ENCODE data around the gene MRPL55. TPM values are rescaled to one million over a fixed set of nuclear protein-coding genes. Genes with fewer than 3 reads are reported as not detected.
A peak's percentile ranks its signal among the peaks of the same experiment; 100 is the strongest.
"Not testable (repeated sequence)": the region's sequence is repeated elsewhere in the genome, so short reads cannot be mapped to it uniquely, and the experiment has no call there.

Gene MRPL55
- total RNA-seq, 5 donors from 2014 or later (not counting 1 experiment from before 2014, with no cell fraction given): 49.7 to 63.5 (median 55.9) TPM

- POLR2A ChIA-PET; H3K27ac Mint-ChIP-seq; ATAC-seq (replicated peaks in 1 of 4); H3K27me3 Mint-ChIP-seq; H3K4me3 ChIP-seq (ENCODE audit: control insufficient read depth in 1 of 2, extremely low read depth in 1 of 2, low read length in 1 of 2); H3K27ac ChIP-seq (ENCODE audit: low read length); H3K4me3 Mint-ChIP-seq; H3K36me3 Mint-ChIP-seq; H3K9me3 Mint-ChIP-seq; H3K9me3 ChIP-seq; H3K27me3 ChIP-seq (replicated peaks in 1 of 2; ENCODE audit: control insufficient read depth in 2 of 2, extremely low read depth in 1 of 2, insufficient read depth in 2 of 2, low read length in 1 of 2); DNase-seq: not testable (repeated sequence)
- WGBS (ENCODE audit: insufficient coverage): 100% methylated on average over 2 of the region's 6 CpGs
- CTCF ChIA-PET: interaction anchor here in 1 of 2 donors (1.4 kb wide), 1 partner anchor 19 kb away, joined by 5 read pairs; no protein-coding TSS in a partner anchor
- peaks cover 0 to 16% of the 10 kb centered on the region in 2 donors for H3K36me3 ChIP-seq (ENCODE audit: control insufficient read depth in 2 of 2, extremely low read depth in 1 of 2, insufficient read depth in 1 of 2, low read length in 1 of 2)
- H3K4me1 ChIP-seq (ENCODE audit: control insufficient read depth in 1 of 2, extremely low read depth in 1 of 2, insufficient read depth in 2 of 2, low read length in 2 of 2): peaks cover 3 to 28% of the 10 kb centered on the region in 2 experiments
- peaks cover 12 to 25% (median 20%) of the 10 kb centered on the region in 3 donors for H3K4me1 Mint-ChIP-seq
Measured at GRCh38 chr1:228111315-228111714, 2.2 kb upstream of the MRPL55 start.

GRCh38 chr1:228110556-228110955 is 1.5 kb upstream of the MRPL55 start:
- Mint-ChIP-seq H3K27me3 (no peaks in the 10 kb centered on the region), H3K4me1 (peaks cover 12 to 25% (median 20%) of the 10 kb centered on the region in 3 donors), H3K4me3 (peak overlapping the region; percentile 13 to 79 (median 34)), H3K9me3 (no peaks in the 10 kb centered on the region), H3K36me3 (peaks cover 8% of the 10 kb centered on the region), H3K27ac (no peak overlapping the region)
- H3K27me3 ChIP-seq (replicated peaks in 1 of 2; ENCODE audit: control insufficient read depth in 2 of 2, extremely low read depth in 1 of 2, insufficient read depth in 2 of 2, low read length in 1 of 2): peaks cover 0 to 4% of the 10 kb centered on the region in 2 experiments
- DNase-seq: no peak
- POLR2A ChIA-PET: no interaction called here
- no peak overlapping the region for H3K4me3 ChIP-seq (ENCODE audit: control insufficient read depth in 1 of 2, extremely low read depth in 1 of 2, low read length in 1 of 2)
- WGBS (ENCODE audit: insufficient coverage): 89% methylated on average over 4 of the region's 7 CpGs
- peaks cover 0 to 23% of the 10 kb centered on the region in 2 donors for H3K36me3 ChIP-seq (ENCODE audit: control insufficient read depth in 2 of 2, extremely low read depth in 1 of 2, insufficient read depth in 1 of 2, low read length in 1 of 2)
- no peak for ATAC-seq (replicated peaks in 1 of 4)
- H3K27ac ChIP-seq (ENCODE audit: low read length): no peak overlapping the region
- CTCF ChIA-PET: interaction anchor here in 1 of 2 donors (0.6 to 1.6 kb wide), 3 partner anchors 20 to 111 kb away, joined by 4 to 5 read pairs (median 5); partner anchors contain the start of gene ARF1
- H3K9me3 ChIP-seq: no peaks in the 10 kb centered on the region
- H3K4me1 ChIP-seq (ENCODE audit: control insufficient read depth in 1 of 2, extremely low read depth in 1 of 2, insufficient read depth in 2 of 2, low read length in 2 of 2): peaks cover 3 to 28% of the 10 kb centered on the region in 2 experiments

GRCh38 chr1:228109962-228110488 is 926 bp upstream of the MRPL55 start:
- no peak for ATAC-seq (replicated peaks in 1 of 4)
- H3K4me3 Mint-ChIP-seq: peak overlapping the region; percentile 79 to 93 (median 81)
- WGBS (ENCODE audit: insufficient coverage): 59% methylated on average over 15 of the region's 15 CpGs
- Histone ChIP-seq H3K27ac (ENCODE audit: low read length) (peak overlapping the region; percentile 83), H3K4me3 (ENCODE audit: control insufficient read depth in 1 of 2, extremely low read depth in 1 of 2, low read length in 1 of 2) (peak overlapping the region; percentile 73 to 100), H3K36me3 (ENCODE audit: control insufficient read depth in 2 of 2, extremely low read depth in 1 of 2, insufficient read depth in 1 of 2, low read length in 1 of 2) (peaks cover 0 to 26% of the 10 kb centered on the region in 2 donors), H3K27me3 (replicated peaks in 1 of 2; ENCODE audit: control insufficient read depth in 2 of 2, extremely low read depth in 1 of 2, insufficient read depth in 2 of 2, low read length in 1 of 2) (peaks cover 0 to 4% of the 10 kb centered on the region in 2 experiments), H3K9me3 (no peaks in the 10 kb centered on the region), H3K4me1 (ENCODE audit: control insufficient read depth in 1 of 2, extremely low read depth in 1 of 2, insufficient read depth in 2 of 2, low read length in 2 of 2) (peaks cover 3 to 29% of the 10 kb centered on the region in 2 experiments)
- peak overlapping the region; percentile 52 to 85 for H3K27ac Mint-ChIP-seq
- ChIA-PET CTCF (interaction anchor here (0.5 to 1.6 kb wide), 6 partner anchors 21 to 348 kb away, joined by 3 to 7 read pairs (median 4); partner anchors contain the start of gene ARF1 (in 1 of the 2)), POLR2A (no interaction called here)
- peaks cover 8% of the 10 kb centered on the region for H3K36me3 Mint-ChIP-seq
- H3K9me3 Mint-ChIP-seq: no peaks in the 10 kb centered on the region
- no peaks in the 10 kb centered on the region for H3K27me3 Mint-ChIP-seq
- DNase-seq: no peak
- peaks cover 14 to 25% (median 20%) of the 10 kb centered on the region in 3 donors for H3K4me1 Mint-ChIP-seq

- Mint-ChIP-seq H3K27me3 (no peaks in the 10 kb centered on the region), H3K4me3 (peak overlapping the region; percentile 79 to 93 (median 81)), H3K36me3 (peaks cover 8% of the 10 kb centered on the region), H3K4me1 (peaks cover 21 to 32% (median 26%) of the 10 kb centered on the region in 3 donors), H3K27ac (peak overlapping the region; percentile 69 to 85), H3K9me3 (no peaks in the 10 kb centered on the region)
- ChIA-PET POLR2A (no interaction called here), CTCF (no interaction called here)
- H3K36me3 ChIP-seq (ENCODE audit: control insufficient read depth in 2 of 2, extremely low read depth in 1 of 2, insufficient read depth in 1 of 2, low read length in 1 of 2): peaks cover 0 to 26% of the 10 kb centered on the region in 2 donors
- WGBS (ENCODE audit: insufficient coverage): 6% methylated on average over 7 of the region's 8 CpGs
- peak in 1 of 4 experiments; percentile 2 for ATAC-seq (replicated peaks in 1 of 4)
- DNase-seq: no peak
- peaks cover 3 to 42% of the 10 kb centered on the region in 2 experiments for H3K4me1 ChIP-seq (ENCODE audit: control insufficient read depth in 1 of 2, extremely low read depth in 1 of 2, insufficient read depth in 2 of 2, low read length in 2 of 2)
- no peaks in the 10 kb centered on the region for H3K9me3 ChIP-seq
- peaks cover 0 to 4% of the 10 kb centered on the region in 2 experiments for H3K27me3 ChIP-seq (replicated peaks in 1 of 2; ENCODE audit: control insufficient read depth in 2 of 2, extremely low read depth in 1 of 2, insufficient read depth in 2 of 2, low read length in 1 of 2)
- peak overlapping the region; percentile 80 for H3K27ac ChIP-seq (ENCODE audit: low read length)
- H3K4me3 ChIP-seq (ENCODE audit: control insufficient read depth in 1 of 2, extremely low read depth in 1 of 2, low read length in 1 of 2): peak overlapping the region; percentile 86 to 100
Measured at GRCh38 chr1:228108742-228109072, 392 bp downstream of the MRPL55 start.

GRCh38 chr1:228108055-228108690 is 926 bp downstream of the MRPL55 start:
- Mint-ChIP-seq H3K27me3 (no peaks in the 10 kb centered on the region), H3K36me3 (peaks cover 8% of the 10 kb centered on the region), H3K4me3 (peak overlapping the region; percentile 79 to 93 (median 81)), H3K9me3 (no peaks in the 10 kb centered on the region), H3K4me1 (peaks cover 26 to 38% (median 29%) of the 10 kb centered on the region in 3 donors), H3K27ac (peak overlapping the region; percentile 69 to 85)
- H3K36me3 ChIP-seq (ENCODE audit: control insufficient read depth in 2 of 2, extremely low read depth in 1 of 2, insufficient read depth in 1 of 2, low read length in 1 of 2): peaks cover 0 to 26% of the 10 kb centered on the region in 2 donors
- DNase-seq (peak in 1 of 35 experiments; percentile 2), ATAC-seq (replicated peaks in 1 of 4) (no peak)
- H3K4me1 ChIP-seq (ENCODE audit: control insufficient read depth in 1 of 2, extremely low read depth in 1 of 2, insufficient read depth in 2 of 2, low read length in 2 of 2): peaks cover 3 to 47% of the 10 kb centered on the region in 2 experiments
- no peaks in the 10 kb centered on the region for H3K9me3 ChIP-seq
- peak overlapping the region; percentile 86 to 100 for H3K4me3 ChIP-seq (ENCODE audit: control insufficient read depth in 1 of 2, extremely low read depth in 1 of 2, low read length in 1 of 2)
- WGBS (ENCODE audit: insufficient coverage): 71% methylated on average over 7 of the region's 11 CpGs
- CTCF ChIA-PET: no interaction called here
- peak overlapping the region; percentile 80 for H3K27ac ChIP-seq (ENCODE audit: low read length)
- H3K27me3 ChIP-seq (replicated peaks in 1 of 2; ENCODE audit: control insufficient read depth in 2 of 2, extremely low read depth in 1 of 2, insufficient read depth in 2 of 2, low read length in 1 of 2): peaks cover 0 to 4% of the 10 kb centered on the region in 2 experiments
- POLR2A ChIA-PET: no interaction called here

GRCh38 chr1:228107636-228108035 is 1.5 kb downstream of the MRPL55 start:
- CTCF ChIA-PET: no interaction called here
- POLR2A ChIA-PET: no interaction called here
- peaks cover 3 to 47% of the 10 kb centered on the region in 2 experiments for H3K4me1 ChIP-seq (ENCODE audit: control insufficient read depth in 1 of 2, extremely low read depth in 1 of 2, insufficient read depth in 2 of 2, low read length in 2 of 2)
- DNase-seq (peak in 1 of 35 experiments; percentile 5), ATAC-seq (replicated peaks in 1 of 4) (no peak)
- peaks cover 8% of the 10 kb centered on the region for H3K36me3 Mint-ChIP-seq
- H3K27ac Mint-ChIP-seq: peak overlapping the region; percentile 39 to 85
- peak overlapping the region; percentile 79 to 93 (median 81) for H3K4me3 Mint-ChIP-seq
- no peak overlapping the region for H3K4me3 ChIP-seq (ENCODE audit: control insufficient read depth in 1 of 2, extremely low read depth in 1 of 2, low read length in 1 of 2)
- H3K27me3 ChIP-seq (replicated peaks in 1 of 2; ENCODE audit: control insufficient read depth in 2 of 2, extremely low read depth in 1 of 2, insufficient read depth in 2 of 2, low read length in 1 of 2): peaks cover 0 to 4% of the 10 kb centered on the region in 2 experiments
- peaks cover 0 to 26% of the 10 kb centered on the region in 2 donors for H3K36me3 ChIP-seq (ENCODE audit: control insufficient read depth in 2 of 2, extremely low read depth in 1 of 2, insufficient read depth in 1 of 2, low read length in 1 of 2)
- no peak overlapping the region for H3K27ac ChIP-seq (ENCODE audit: low read length)
- WGBS (ENCODE audit: insufficient coverage): 93% methylated on average over 17 of the region's 19 CpGs
- no peaks in the 10 kb centered on the region for H3K27me3 Mint-ChIP-seq
- no peaks in the 10 kb centered on the region for H3K9me3 Mint-ChIP-seq
- no peaks in the 10 kb centered on the region for H3K9me3 ChIP-seq
- peaks cover 27 to 40% (median 30%) of the 10 kb centered on the region in 3 donors for H3K4me1 Mint-ChIP-seq

Measured in T-cell (primary cell).